SK-N-SH treated with all-trans-retinoic acid at 6 μM for 48 hours (cell line): ENCODE data around the gene ST6GAL2.

ENCODE experiments used
- GLIS3 ChIP-seq: fragments of 250-450 bp; sonication (Bioruptor Pico); IDR thresholded peaks from 2 replicates; pipeline ENCODE4 v1.5.0; 2020; ENCODE audit warnings: mild to moderate bottlenecking, moderate library complexity
- OSR1 ChIP-seq: fragments of 250-450 bp; sonication (Bioruptor Pico); IDR thresholded peaks from 2 replicates; pipeline ENCODE4 v1.8.0; 2022; ENCODE audit warnings: moderate library complexity, mild to moderate bottlenecking, inconsistent platforms
- ZC3H10 ChIP-seq: fragments of 250-450 bp; sonication (Bioruptor Pico); IDR thresholded peaks from 2 replicates; pipeline ENCODE4 v1.5.1; 2021; ENCODE audit warnings: mild to moderate bottlenecking, moderate library complexity
- TF ChIP-seq, protein P1 (sequence below): fragments of 250-450 bp; sonication (Bioruptor Pico); IDR thresholded peaks from 2 replicates; pipeline ENCODE4 v1.8.0; 2020; ENCODE audit warnings: mild to moderate bottlenecking, moderate library complexity, borderline replicate concordance

DNA sequence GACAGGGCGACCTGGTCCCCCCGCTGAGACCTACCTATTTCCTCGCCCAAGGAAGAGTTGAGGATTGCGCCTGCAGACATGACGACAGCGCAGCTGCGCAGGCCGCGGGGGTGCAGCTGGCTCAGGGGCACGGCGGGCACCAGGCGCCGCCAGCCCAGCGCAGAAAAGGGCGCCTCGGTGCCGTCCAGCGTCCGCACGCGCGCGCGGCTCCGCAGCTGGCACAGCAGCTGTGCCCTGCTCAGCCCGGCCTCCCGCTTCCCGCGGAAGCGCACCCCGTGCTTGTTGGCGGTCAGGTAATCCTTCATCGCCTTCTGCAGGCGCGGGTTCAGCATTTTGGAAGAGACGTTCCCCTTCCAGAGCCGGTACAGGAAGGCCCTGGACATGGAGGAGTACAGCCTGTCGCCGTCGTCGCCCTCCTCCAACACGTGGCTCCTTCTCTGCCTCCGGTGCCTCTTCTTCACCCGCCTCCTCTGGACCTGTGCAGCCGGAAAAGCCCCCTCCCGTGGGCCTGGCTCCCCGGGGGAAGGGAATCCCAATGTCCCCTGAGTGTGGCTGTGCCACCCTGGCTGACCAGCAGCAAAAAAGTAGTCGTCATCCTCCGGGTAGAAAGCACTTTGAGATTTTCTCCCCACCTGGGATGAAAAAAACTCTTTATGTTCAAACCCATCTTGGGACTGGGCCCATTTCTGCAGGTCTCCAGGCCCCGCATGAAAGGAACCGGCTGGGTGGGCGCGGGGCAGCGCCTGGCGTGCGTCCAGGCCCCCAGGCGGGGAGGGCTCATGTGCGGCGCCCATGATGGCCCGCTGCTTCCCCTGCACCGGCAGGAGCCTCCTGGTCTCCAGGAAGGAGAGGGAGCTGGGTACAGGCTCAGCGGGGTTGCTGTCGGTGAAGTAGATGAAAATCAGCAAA lies 42.7 kb downstream of the ST6GAL2 start:
- TF ChIP-seq GLIS3 (CRISPR knock-in tag): no peak
- TF ChIP-seq, protein P1, sequence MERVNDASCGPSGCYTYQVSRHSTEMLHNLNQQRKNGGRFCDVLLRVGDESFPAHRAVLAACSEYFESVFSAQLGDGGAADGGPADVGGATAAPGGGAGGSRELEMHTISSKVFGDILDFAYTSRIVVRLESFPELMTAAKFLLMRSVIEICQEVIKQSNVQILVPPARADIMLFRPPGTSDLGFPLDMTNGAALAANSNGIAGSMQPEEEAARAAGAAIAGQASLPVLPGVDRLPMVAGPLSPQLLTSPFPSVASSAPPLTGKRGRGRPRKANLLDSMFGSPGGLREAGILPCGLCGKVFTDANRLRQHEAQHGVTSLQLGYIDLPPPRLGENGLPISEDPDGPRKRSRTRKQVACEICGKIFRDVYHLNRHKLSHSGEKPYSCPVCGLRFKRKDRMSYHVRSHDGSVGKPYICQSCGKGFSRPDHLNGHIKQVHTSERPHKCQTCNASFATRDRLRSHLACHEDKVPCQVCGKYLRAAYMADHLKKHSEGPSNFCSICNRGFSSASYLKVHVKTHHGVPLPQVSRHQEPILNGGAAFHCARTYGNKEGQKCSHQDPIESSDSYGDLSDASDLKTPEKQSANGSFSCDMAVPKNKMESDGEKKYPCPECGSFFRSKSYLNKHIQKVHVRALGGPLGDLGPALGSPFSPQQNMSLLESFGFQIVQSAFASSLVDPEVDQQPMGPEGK: no peak
- no peak for TF ChIP-seq OSR1
- no peak for TF ChIP-seq ZC3H10
